RWPE1 (cell line): ENCODE measurements around the gene RGS12.

Source experiments
- CTCF ChIA-PET: fragments of 350-600 bp; sonication (Branson Sonifier 250); formaldehyde crosslinking; extraction: SDS; loops from one replicate; lab custom pipeline; 2021; lab: Yijun Ruan, JAX
- POLR2A ChIA-PET: fragments of 400-600 bp; formaldehyde crosslinking; extraction: SDS; loops from one replicate; lab custom pipeline; 2020; ENCODE audit warnings: antibody characterized with exemption; ENCODE audit not compliant: low non-redundant PET; lab: Yijun Ruan, JAX
- DNase-seq: peaks from one replicate; pipeline ENCODE4 v3.0.0; 2012; ENCODE audit warnings: low spot score
- H3K27ac ChIP-seq: fragments of 450-650 bp; 2 replicates; pipeline ENCODE4 v1.5.1; 2017
- CTCF ChIP-seq: fragments of 450-650 bp; conservative IDR thresholded peaks from 2 replicates; pipeline ENCODE4 v1.5.1; 2017; ENCODE audit warnings: low read depth, mild to moderate bottlenecking

The RGS12 gene

GRCh38 chr4:3291411-3291968 lies 1.3 kb upstream of the RGS12 start:
- peak overlapping the region; percentile 92 for H3K27ac ChIP-seq
- POLR2A ChIA-PET = no interaction called here
- peak; percentile 16 for DNase-seq
- CTCF ChIA-PET = interaction anchor here (0.6 kb wide), 1 partner anchor 11 kb away, joined by 6 read pairs; no protein-coding TSS in a partner anchor
- TF ChIP-seq CTCF = no peak

- peak; percentile 28 for DNase-seq
- H3K27ac ChIP-seq = peak overlapping the region; percentile 92
- ChIA-PET POLR2A (no interaction called here), CTCF (interaction anchor here (0.6 kb wide), 1 partner anchor 26 kb away, joined by 3 read pairs; no protein-coding TSS in a partner anchor)
- no peak for TF ChIP-seq CTCF
These were observed 751 bp upstream of the RGS12 start for GRCh38 chr4:3291969-3292570.

- no peak for TF ChIP-seq CTCF
- H3K27ac ChIP-seq = peak overlapping the region; percentile 92
- POLR2A ChIA-PET = interaction anchor here (0.8 kb wide), 1 partner anchor 148 kb away, joined by 8 read pairs; no protein-coding TSS in a partner anchor
- CTCF ChIA-PET = interaction anchor here (0.6 kb wide), 1 partner anchor 20 kb away, joined by 3 read pairs; no protein-coding TSS in a partner anchor
- DNase-seq = no peak
These were observed 875 bp downstream of the RGS12 start for GRCh38 chr4:3293401-3294391.

- CTCF ChIA-PET = interaction anchor here (0.6 kb wide), 1 partner anchor 19 kb away, joined by 3 read pairs; no protein-coding TSS in a partner anchor
- POLR2A ChIA-PET = no interaction called here
- no peak for DNase-seq
- TF ChIP-seq CTCF = no peak
- H3K27ac ChIP-seq = peak overlapping the region; percentile 92
These were observed 1.8 kb downstream of the RGS12 start for GRCh38 chr4:3294401-3295241.

- ChIA-PET CTCF (no interaction called here), POLR2A (no interaction called here)
- no peak overlapping the region for H3K27ac ChIP-seq
- no peak for DNase-seq
- TF ChIP-seq CTCF = no peak
These were observed 3.2 kb downstream of the RGS12 start for GRCh38 chr4:3295837-3296624.
